ENCODE results near the gene NT5DC4.

The NT5DC4 gene

GRCh38 chr2:112757265-112757664 lies 36.4 kb downstream of the NT5DC4 start:
- no peak for DNase-seq

- DNase-seq = no peak
Observed at GRCh38 chr2:112758711-112759110, 37.9 kb downstream of the NT5DC4 start.

- no peak for DNase-seq
Observed at GRCh38 chr2:112760149-112760548, 39.3 kb downstream of the NT5DC4 start.

- no peak for DNase-seq
Observed at GRCh38 chr2:112762276-112762675, 41.5 kb downstream of the NT5DC4 start.

- peak; percentile 98 for DNase-seq
Observed at GRCh38 chr2:112764071-112765044, 43.5 kb downstream of the NT5DC4 start, which contains the start of gene CKAP2L. TSS of gene CKAP2L (minus strand) at chr2:112764609. CDS start at chr2:112764598, 11 bp downstream.

- DNase-seq = no peak
Observed at GRCh38 chr2:112765251-112765650, 44.4 kb downstream of the NT5DC4 start.

GRCh38 chr2:112767693-112768330 lies 47.0 kb downstream of the NT5DC4 start:
- DNase-seq = no peak

GRCh38 chr2:112768432-112768831 lies 47.6 kb downstream of the NT5DC4 start:
- no peak for DNase-seq

GRCh38 chr2:112772322-112772721 lies 51.5 kb downstream of the NT5DC4 start:
- no peak for DNase-seq

- no peak for DNase-seq
Observed at GRCh38 chr2:112772911-112773475, 52.2 kb downstream of the NT5DC4 start.

GRCh38 chr2:112773556-112773955 lies 52.7 kb downstream of the NT5DC4 start:
- no peak for DNase-seq

GRCh38 chr2:112774536-112775285 lies 53.9 kb downstream of the NT5DC4 start:
- no peak for DNase-seq

- DNase-seq = no peak
Observed at GRCh38 chr2:112776113-112776512, 55.3 kb downstream of the NT5DC4 start.

- no peak for DNase-seq
Observed at GRCh38 chr2:112777036-112777435, 56.2 kb downstream of the NT5DC4 start.

GRCh38 chr2:112779598-112779997 lies 58.8 kb downstream of the NT5DC4 start:
- DNase-seq = no peak

GRCh38 chr2:112782234-112782799 lies 61.5 kb downstream of the NT5DC4 start:
- no peak for DNase-seq

GRCh38 chr2:112783187-112783714 lies 62.4 kb downstream of the NT5DC4 start:
- DNase-seq = no peak

GRCh38 chr2:112784199-112785189 lies 63.7 kb downstream of the NT5DC4 start, which contains the start of gene IL1A:
TSS of gene IL1A (minus strand) at chr2:112784493. CDS start at chr2:112783770, 723 bp downstream.
- no peak for DNase-seq

GRCh38 chr2:112787294-112787693 lies 66.5 kb downstream of the NT5DC4 start:
- no peak for DNase-seq

GRCh38 chr2:112787729-112788393 lies 67.0 kb downstream of the NT5DC4 start:
- no peak for DNase-seq

All from femur (tissue), 1 donor.